DLD1 (cell line): ENCODE results near the gene DAAM1.

Experiments
- in situ Hi-C: cut with HindIII; loops from 2 replicates; pipeline ENCODE4 v1.10.0; 2017; ENCODE audit warnings: low sequenced_read_pairs

DAAM1 gene

GRCh38 chr14:59358784-59359183, 170.3 kb downstream of the DAAM1 start:
- in situ Hi-C loops = no loop called here

- in situ Hi-C loops = no loop called here
Observed at GRCh38 chr14:59359431-59360124, 171.1 kb downstream of the DAAM1 start.

DNA sequence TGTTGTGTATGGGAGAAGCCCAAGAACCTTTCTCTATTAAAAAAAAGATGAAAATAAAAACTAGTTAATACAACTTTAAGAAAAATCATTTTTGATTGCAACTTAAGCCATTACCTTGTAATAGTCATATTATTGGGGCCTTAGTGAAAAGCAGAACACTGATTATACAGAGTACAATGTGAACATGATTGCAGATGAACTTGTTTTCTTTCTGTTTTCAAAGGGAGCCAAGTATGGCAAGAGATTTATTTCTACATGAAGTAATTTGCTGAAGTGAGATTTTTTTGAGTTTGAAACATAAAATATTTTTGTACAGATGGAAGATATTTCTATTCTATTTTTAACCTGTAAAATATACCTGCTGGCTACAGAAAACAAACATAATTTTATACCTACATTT, 171.8 kb downstream of the DAAM1 start:
- in situ Hi-C loops = no loop called here

GRCh38 chr14:59360923-59361794, 172.7 kb downstream of the DAAM1 start:
- in situ Hi-C loops = no loop called here

GRCh38 chr14:59362513-59362912, 174.0 kb downstream of the DAAM1 start:
- in situ Hi-C loops = no loop called here

GRCh38 chr14:59363531-59364226, 175.2 kb downstream of the DAAM1 start:
- in situ Hi-C loops = no loop called here

DNA sequence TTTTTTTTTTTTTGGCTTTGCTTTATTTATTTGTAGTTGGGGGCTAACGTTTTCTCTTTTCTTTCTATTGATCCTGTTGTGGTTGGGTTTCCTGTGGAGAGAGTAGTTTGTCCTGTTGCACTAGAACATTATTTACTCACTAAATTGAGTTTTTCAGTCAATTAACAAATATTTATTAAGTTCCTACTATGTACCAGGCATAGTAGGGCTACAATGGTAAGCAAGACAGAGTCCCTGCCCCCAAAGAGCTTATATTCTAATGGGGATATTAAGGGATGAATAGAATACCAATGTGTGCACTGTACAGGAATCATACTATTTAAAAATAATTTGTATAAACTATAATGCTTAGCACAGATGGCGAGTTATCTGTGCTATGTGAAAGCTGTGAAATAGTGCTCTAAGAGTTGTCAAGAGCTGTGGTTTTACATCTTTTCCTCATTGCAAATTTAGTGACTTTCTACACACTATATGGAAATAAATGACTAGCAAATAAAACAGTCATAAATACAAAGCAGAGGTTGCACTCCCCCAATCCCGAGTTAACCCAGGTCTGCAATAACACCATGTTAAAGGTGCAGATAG, 181.8 kb downstream of the DAAM1 start:
- in situ Hi-C loops = no loop called here

DNA sequence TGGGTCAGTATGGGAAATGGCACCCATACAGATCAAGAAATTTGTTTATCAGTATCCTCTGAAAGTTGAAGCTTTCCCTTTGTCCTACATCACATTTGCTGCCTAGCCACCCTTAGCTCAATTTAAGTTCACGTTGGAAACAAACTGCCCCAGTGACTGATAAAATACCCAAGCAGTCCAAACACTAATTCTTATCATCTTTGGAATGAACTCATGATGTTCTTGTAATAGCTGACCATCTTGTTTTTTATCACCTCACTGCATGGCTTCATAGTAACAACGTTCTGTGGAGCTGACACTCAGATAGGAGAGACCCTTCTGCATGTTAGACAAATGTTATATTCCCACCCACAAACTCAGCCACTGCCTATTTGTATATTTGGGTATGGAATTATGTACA, 183.3 kb downstream of the DAAM1 start:
- in situ Hi-C loops = no loop called here

- in situ Hi-C loops = no loop called here
Observed at GRCh38 chr14:59374048-59374447, 185.6 kb downstream of the DAAM1 start.

DNA sequence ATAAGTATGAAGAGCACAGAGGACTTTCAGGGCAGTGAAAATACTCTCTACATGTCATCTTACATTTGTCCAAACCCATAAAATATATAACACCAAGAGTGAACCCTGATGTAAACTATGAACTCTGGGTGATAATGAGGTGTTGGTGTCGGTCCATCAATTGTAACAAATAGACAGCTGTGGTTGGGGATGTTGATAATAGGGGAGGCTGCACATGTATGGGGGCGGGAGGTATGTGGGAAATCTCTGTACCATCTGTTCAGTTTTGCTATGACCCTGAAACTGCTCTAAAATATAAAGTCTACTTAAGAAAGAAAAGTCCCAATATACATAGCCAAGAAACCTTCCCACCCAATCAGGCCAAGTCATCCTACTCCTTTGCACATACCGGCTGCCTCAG, 188.2 kb downstream of the DAAM1 start:
- in situ Hi-C loops = no loop called here

- in situ Hi-C loops = no loop called here
Observed at GRCh38 chr14:59377491-59377890, 189.0 kb downstream of the DAAM1 start.

DNA sequence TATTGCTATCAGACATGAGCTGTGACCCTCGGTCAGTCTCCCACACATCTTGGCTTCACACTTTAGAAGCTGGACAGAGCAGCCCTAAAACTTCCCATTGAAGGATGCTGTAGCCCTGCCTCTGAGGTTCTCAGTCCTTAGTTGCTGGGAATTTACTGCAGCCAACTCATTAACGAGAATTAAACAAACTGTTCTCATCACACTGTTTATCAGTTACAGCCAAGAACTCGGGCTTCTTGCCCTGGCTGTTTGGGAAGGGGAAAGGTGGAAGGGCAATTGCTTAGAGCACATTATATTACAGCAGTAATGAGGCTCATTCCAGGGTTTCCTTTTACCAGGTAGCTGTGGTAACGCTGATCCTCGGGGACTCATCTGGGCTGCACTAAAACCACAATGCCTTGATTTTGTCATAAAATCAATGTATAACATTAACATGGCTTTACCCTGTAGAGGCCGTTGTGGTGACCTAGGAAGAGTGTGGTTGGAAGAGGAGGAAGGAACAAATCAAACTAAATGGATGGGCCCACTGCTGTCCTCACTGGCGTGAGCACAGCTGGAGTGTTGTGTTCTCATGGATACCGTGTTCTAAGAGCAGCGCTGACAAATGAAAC, 189.6 kb downstream of the DAAM1 start:
- in situ Hi-C loops = no loop called here

GRCh38 chr14:59389936-59390335, 201.5 kb downstream of the DAAM1 start:
- in situ Hi-C loops = no loop called here

DNA sequence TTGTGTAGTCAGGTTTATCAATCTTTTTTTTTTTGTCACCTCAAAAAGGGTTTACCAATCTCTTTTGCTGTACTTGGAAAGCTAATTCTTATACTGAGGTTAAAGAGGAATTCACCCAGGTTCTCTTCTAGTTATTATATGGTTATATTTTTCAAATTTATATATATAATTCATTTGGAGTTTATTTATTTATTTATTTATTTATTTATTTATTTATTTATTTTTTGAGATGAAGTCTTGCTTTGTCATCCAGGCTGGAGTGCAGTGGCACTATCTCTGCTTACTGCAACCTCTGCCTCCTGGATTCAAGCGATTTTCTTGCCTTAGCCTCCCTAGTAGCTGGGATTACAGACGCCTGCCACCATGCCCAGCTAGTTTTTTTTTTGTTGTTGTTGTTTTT, 202.9 kb downstream of the DAAM1 start:
- in situ Hi-C loops = no loop called here

- in situ Hi-C loops = no loop called here
Observed at GRCh38 chr14:59394268-59394667, 205.8 kb downstream of the DAAM1 start.

- in situ Hi-C loops = no loop called here
Observed at GRCh38 chr14:59395672-59396071, 207.2 kb downstream of the DAAM1 start.

GRCh38 chr14:59398841-59399240, 210.4 kb downstream of the DAAM1 start:
- in situ Hi-C loops = no loop called here

DNA sequence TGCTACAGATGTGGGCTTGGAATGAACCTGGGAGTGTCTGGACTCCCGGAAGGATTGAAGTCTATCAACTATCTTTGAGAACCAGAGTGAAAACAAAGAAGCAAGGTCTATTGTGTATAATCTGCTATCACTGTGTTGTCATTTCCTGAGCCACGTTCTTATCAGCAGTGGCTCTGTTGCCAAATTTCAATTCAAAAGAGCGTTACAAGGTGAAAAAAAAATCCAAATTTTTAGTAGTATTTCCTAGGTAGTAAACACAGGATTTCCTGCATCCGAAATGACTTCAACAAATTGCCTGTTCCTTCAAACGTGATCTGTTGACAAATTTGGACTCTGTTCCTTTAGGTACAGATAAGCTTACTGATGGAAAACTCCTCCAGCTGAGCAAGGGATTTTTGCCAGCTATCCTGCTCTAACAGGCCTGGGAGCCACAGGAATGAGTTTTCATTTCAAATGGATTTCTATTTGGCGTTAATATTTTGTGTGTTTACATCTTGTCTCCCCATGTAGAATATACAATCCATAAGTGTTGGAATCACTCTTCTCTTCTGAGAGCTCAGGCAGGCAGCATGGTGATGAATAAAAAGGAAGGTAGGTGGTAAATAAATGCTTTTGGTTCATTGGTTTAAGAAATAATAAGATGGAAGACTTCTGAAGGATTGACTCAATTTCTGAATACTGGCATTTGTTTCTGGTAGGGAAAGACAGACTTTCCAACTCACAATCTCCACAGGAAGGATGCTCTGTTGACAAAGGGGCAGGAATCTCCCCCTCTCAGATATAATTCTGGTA, 218.2 kb downstream of the DAAM1 start:
- in situ Hi-C loops = no loop called here

- in situ Hi-C loops = no loop called here
Observed at GRCh38 chr14:59407246-59408010, 219.0 kb downstream of the DAAM1 start.
